HepG2 (cell line): ENCODE results near the gene SDF2. TPM values are rescaled to one million over a fixed set of nuclear protein-coding genes. Genes with fewer than 3 reads are reported as not detected.
A peak's percentile ranks its signal among the peaks of the same experiment; 100 is the strongest.

ENCODE experiments used
- CBFB ChIP-seq: sonication (generic); formaldehyde crosslinking; IDR thresholded peaks from 2 replicates; pipeline ENCODE4 v1.4.0; 2020; ENCODE audit warnings: missing genetic modification reagents
- CSRNP1 ChIP-seq: sonication (generic); formaldehyde crosslinking; IDR thresholded peaks from 2 replicates; pipeline ENCODE4 v1.8.1; 2023; ENCODE audit warnings: mild to moderate bottlenecking, missing genetic modification reagents
- ETV5 ChIP-seq: IDR thresholded peaks from 2 replicates; pipeline ENCODE4 v1.6.1; 2018; ENCODE audit warnings: missing biosample characterization, missing genetic modification reagents, inconsistent platforms, borderline replicate concordance
- KDM1A ChIP-seq: IDR thresholded peaks from 2 replicates; pipeline ENCODE4 v1.6.1; 2016; ENCODE audit warnings: missing compliant biosample characterization
- MED13 ChIP-seq: sonication (generic); formaldehyde crosslinking; IDR thresholded peaks from 2 replicates; pipeline ENCODE4 v1.5.0; 2020; ENCODE audit warnings: missing genetic modification reagents
- MXI1 ChIP-seq: IDR thresholded peaks from 3 replicates; pipeline ENCODE4 v1.6.1; 2012; ENCODE audit warnings: low read depth, low read length, inconsistent platforms, borderline replicate concordance
- NR2F6 ChIP-seq, 2 experiments: IDR thresholded peaks; 2 replicates each; pipeline ENCODE4 v1.6.1; 2016; ENCODE audit warnings: antibody characterized with exemption in 1 of 2, mild to moderate bottlenecking in 1 of 2
- PHF5A ChIP-seq: IDR thresholded peaks from one replicate; pipeline ENCODE4 v1.6.1; 2018; ENCODE audit warnings: low read depth, missing genetic modification reagents; ENCODE audit not compliant: unreplicated experiment
- SNRNP70 ChIP-seq: fragments of 200-400 bp; formaldehyde crosslinking; IDR thresholded peaks from 2 replicates; pipeline ENCODE4 v1.6.1; 2017; ENCODE audit warnings: mild to moderate bottlenecking, low read depth, low read length, moderate library complexity
- TCF12 ChIP-seq, 2 experiments: fragments of 450-650 bp in 1 of 2; sonication (generic) in 1 of 2; formaldehyde crosslinking in 1 of 2; IDR thresholded peaks; 2 replicates each; pipeline versions ENCODE4 v1.6.1 to v1.8.0; 2017 to 2022; ENCODE audit warnings: antibody characterized with exemption in 1 of 2, mild to moderate bottlenecking in 1 of 2, missing genetic modification reagents in 1 of 2, moderate library complexity in 1 of 2
- ZBTB3 ChIP-seq: sonication (generic); formaldehyde crosslinking; IDR thresholded peaks from 2 replicates; pipeline ENCODE4 v1.4.0; 2020; ENCODE audit warnings: low read depth, mild to moderate bottlenecking, moderate library complexity, missing genetic modification reagents, borderline replicate concordance
- ZNF564 ChIP-seq: sonication (generic); formaldehyde crosslinking; IDR thresholded peaks from 2 replicates; pipeline ENCODE4 v1.8.1; 2023; ENCODE audit warnings: mild to moderate bottlenecking, missing genetic modification reagents
- ZNF737 ChIP-seq: sonication (generic); formaldehyde crosslinking; IDR thresholded peaks from 2 replicates; pipeline ENCODE4 v1.5.0; 2020; ENCODE audit warnings: missing genetic modification reagents, mild to moderate bottlenecking, borderline replicate concordance
- ZNF780A ChIP-seq: sonication (generic); formaldehyde crosslinking; IDR thresholded peaks from 2 replicates; pipeline ENCODE4 v1.8.0; 2022; ENCODE audit warnings: mild to moderate bottlenecking, missing genetic modification reagents, moderate library complexity
- ZSCAN12 ChIP-seq: sonication (generic); formaldehyde crosslinking; IDR thresholded peaks from 2 replicates; pipeline ENCODE4 v1.9.0; 2021; ENCODE audit warnings: mild to moderate bottlenecking, missing genetic modification reagents
- polyA plus RNA-seq, 8 experiments: library from polyadenylated mRNA; depleted of rRNA in 3 of 8; stranded (reverse) in 7 of 8; unstranded in 1 of 8; fragments of >200 nt; fragmentation: Illumina TruSeq in 4 of 8; extraction: Trizol in 4 of 8; gene quantifications; 2 replicates each; pipeline versions ENCODE4 v1.2.1 to v1.2.3, GENCODE V29; 2011 to 2016; ENCODE audit warnings: low read depth in 4 of 8, missing spikeins in 1 of 8, mixed read lengths in 1 of 8; ENCODE audit not compliant: insufficient read depth in 1 of 8
- total RNA-seq, 5 experiments: library from RNA; depleted of rRNA; stranded (reverse); fragments of >200 nt; fragmentation: Illumina TruSeq; extraction: Trizol; gene quantifications; 2 replicates each; pipeline ENCODE4 v1.2.3, GENCODE V29; 2016; ENCODE audit warnings: low read depth in 1 of 5
- TF ChIP-seq, protein P1 (sequence below): sonication (generic); formaldehyde crosslinking; IDR thresholded peaks from 2 replicates; pipeline ENCODE4 v1.4.0; 2020; ENCODE audit warnings: missing genetic modification reagents
- TF ChIP-seq, protein P2 (sequence below): sonication (generic); formaldehyde crosslinking; IDR thresholded peaks from 2 replicates; pipeline ENCODE4 v1.5.0; 2020; ENCODE audit warnings: mild to moderate bottlenecking, missing genetic modification reagents, borderline replicate concordance

Gene SDF2
- total and polyA plus RNA-seq, 2 of the 13 experiments (the other 11 are each of a cell fraction or from before 2014, with no cell fraction given), result 58.2 to 58.4 TPM

DNA sequence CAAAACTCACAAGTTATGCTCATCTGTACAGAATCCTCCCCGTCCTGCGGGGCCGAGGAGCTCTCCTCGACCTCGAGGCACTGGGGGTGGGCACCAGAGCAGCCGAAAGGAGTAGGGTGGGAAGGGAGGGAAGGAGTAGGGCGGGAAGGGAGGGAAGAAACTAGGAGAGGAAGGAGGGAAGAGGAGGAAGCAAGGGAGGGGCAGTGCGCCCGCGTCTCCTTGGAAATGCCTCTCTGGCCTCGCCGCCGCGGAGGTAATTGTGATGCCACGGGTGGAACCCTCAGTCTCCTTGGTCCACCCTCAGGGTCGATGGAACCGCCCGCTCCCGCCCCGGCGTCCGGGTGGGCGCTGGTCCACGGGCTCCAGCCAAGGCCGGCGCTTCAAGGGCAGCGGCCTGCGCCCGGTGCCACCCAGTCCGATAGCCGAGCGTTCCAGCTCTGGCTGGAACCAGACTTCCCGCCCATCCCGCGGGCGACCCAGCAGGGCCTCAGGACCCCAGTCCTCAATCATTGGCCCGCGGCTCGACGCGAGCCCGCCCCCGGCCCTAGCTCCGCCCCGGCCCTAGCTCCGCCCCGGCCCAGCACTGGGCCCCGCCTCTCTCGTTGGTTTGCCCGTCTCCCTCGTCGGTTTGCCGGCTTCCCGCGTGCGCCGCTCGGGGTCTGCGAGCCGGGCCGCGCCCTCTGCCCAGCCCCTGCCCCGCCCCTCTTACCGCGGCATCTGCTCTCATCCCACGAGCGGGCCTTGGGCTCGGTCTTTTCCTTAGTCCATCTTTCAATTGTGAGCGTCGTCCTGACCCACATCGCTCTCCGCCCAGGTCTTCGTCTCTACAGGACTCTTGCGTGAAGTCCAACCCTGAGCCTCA lies 49.4 kb upstream of the SDF2 start (continued):
- TF ChIP-seq ZNF780A (CRISPR knock-in tag) (no peak), KDM1A (CRISPR knock-in tag) (no peak), MXI1 (peak; percentile 81; the same call in 2 of the 3 replicates), ZSCAN12 (CRISPR knock-in tag) (no peak), CBFB (peak; percentile 23; the same call in 1 of the 2 replicates), ZNF737 (CRISPR knock-in tag) (no peak), MED13 (CRISPR knock-in tag) (no peak), SNRNP70 (no peak), TCF12 (IDR thresholded peaks at IDR 0.05) (no peak), TCF12 (CRISPR knock-in tag; IDR thresholded peaks at IDR 0.05) (0 out of 2 replicates have a peak, but pooled peaks have one; percentile 12), ZNF564 (CRISPR knock-in tag) (0 out of 2 replicates have a peak, but pooled peaks have one; percentile 25), PHF5A (CRISPR knock-in tag) (no peak), ETV5 (CRISPR knock-in tag) (peak; percentile 20; the same call in 1 of the 2 replicates), ZBTB3 (CRISPR knock-in tag) (no peak), CSRNP1 (no peak; the same call in 1 of the 2 replicates), NR2F6 (IDR thresholded peaks at IDR 0.05) (no peak), NR2F6 (CRISPR knock-in tag; IDR thresholded peaks at IDR 0.05) (0 out of 2 replicates have a peak, but pooled peaks have one; percentile 22)
- TF ChIP-seq, protein P1, sequence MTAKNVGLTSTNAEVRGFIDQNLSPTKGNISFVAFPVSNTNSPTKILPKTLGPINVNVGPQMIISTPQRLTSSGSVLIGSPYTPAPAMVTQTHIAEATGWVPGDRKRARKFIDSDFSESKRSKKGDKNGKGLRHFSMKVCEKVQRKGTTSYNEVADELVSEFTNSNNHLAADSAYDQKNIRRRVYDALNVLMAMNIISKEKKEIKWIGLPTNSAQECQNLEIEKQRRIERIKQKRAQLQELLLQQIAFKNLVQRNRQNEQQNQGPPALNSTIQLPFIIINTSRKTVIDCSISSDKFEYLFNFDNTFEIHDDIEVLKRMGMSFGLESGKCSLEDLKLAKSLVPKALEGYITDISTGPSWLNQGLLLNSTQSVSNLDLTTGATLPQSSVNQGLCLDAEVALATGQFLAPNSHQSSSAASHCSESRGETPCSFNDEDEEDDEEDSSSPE, result peak; percentile 86
- TF ChIP-seq, protein P2, sequence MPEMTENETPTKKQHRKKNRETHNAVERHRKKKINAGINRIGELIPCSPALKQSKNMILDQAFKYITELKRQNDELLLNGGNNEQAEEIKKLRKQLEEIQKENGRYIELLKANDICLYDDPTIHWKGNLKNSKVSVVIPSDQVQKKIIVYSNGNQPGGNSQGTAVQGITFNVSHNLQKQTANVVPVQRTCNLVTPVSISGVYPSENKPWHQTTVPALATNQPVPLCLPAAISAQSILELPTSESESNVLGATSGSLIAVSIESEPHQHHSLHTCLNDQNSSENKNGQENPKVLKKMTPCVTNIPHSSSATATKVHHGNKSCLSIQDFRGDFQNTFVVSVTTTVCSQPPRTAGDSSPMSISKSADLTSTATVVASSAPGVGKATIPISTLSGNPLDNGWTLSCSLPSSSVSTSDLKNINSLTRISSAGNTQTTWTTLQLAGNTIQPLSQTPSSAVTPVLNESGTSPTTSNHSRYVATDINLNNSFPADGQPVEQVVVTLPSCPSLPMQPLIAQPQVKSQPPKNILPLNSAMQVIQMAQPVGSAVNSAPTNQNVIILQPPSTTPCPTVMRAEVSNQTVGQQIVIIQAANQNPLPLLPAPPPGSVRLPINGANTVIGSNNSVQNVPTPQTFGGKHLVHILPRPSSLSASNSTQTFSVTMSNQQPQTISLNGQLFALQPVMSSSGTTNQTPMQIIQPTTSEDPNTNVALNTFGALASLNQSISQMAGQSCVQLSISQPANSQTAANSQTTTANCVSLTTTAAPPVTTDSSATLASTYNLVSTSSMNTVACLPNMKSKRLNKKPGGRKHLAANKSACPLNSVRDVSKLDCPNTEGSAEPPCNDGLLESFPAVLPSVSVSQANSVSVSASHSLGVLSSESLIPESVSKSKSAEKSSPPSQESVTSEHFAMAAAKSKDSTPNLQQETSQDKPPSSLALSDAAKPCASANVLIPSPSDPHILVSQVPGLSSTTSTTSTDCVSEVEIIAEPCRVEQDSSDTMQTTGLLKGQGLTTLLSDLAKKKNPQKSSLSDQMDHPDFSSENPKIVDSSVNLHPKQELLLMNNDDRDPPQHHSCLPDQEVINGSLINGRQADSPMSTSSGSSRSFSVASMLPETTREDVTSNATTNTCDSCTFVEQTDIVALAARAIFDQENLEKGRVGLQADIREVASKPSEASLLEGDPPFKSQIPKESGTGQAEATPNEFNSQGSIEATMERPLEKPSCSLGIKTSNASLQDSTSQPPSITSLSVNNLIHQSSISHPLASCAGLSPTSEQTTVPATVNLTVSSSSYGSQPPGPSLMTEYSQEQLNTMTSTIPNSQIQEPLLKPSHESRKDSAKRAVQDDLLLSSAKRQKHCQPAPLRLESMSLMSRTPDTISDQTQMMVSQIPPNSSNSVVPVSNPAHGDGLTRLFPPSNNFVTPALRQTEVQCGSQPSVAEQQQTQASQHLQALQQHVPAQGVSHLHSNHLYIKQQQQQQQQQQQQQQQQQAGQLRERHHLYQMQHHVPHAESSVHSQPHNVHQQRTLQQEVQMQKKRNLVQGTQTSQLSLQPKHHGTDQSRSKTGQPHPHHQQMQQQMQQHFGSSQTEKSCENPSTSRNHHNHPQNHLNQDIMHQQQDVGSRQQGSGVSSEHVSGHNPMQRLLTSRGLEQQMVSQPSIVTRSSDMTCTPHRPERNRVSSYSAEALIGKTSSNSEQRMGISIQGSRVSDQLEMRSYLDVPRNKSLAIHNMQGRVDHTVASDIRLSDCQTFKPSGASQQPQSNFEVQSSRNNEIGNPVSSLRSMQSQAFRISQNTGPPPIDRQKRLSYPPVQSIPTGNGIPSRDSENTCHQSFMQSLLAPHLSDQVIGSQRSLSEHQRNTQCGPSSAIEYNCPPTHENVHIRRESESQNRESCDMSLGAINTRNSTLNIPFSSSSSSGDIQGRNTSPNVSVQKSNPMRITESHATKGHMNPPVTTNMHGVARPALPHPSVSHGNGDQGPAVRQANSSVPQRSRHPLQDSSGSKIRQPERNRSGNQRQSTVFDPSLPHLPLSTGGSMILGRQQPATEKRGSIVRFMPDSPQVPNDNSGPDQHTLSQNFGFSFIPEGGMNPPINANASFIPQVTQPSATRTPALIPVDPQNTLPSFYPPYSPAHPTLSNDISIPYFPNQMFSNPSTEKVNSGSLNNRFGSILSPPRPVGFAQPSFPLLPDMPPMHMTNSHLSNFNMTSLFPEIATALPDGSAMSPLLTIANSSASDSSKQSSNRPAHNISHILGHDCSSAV, result no peak
